Measurements from ENCODE around the gene KDM4C. TPM values are rescaled to one million over a fixed set of nuclear protein-coding genes. Genes with fewer than 3 reads are reported as not detected.

Gene KDM4C
- total RNA-seq, 1 donor, result 50.7 TPM

- H3K27ac ChIP-seq (ENCODE audit: low read depth, low read length), result no peak overlapping the region
- H3K79me2 ChIP-seq (ENCODE audit: insufficient read depth, low read length), result no peaks in the 10 kb centered on the region
- H3K27me3 ChIP-seq (ENCODE audit: insufficient read depth, low read length), result no peaks in the 10 kb centered on the region
- no peaks in the 10 kb centered on the region for H3K36me3 ChIP-seq (ENCODE audit: insufficient read depth, low read length)
- DNase-seq (ENCODE audit: insufficient read length, low spot score, missing footprints), result peak; percentile 49
- H3K4me2 ChIP-seq (ENCODE audit: insufficient read depth, low read length), result no peak overlapping the region
- no peak overlapping the region for H2AFZ ChIP-seq (ENCODE audit: low read length)
- H3K4me3 ChIP-seq (ENCODE audit: insufficient read depth, low read length), result no peak overlapping the region
- H4K20me1 ChIP-seq (ENCODE audit: insufficient read depth, low read length), result no peaks in the 10 kb centered on the region
- H3K9me3 ChIP-seq (ENCODE audit: low read depth, low read length), result no peaks in the 10 kb centered on the region
- no peak for TF ChIP-seq CTCF (IDR thresholded peaks at IDR 0.05; ENCODE audit: extremely low read depth, low read depth, low read length)
- H3K4me1 ChIP-seq (ENCODE audit: insufficient read depth, low read length), result peaks cover 38% of the 10 kb centered on the region
Observed at GRCh38 chr9:6931913-6932312, 174.1 kb downstream of the KDM4C start.

GRCh38 chr9:6936103-6936502, 178.3 kb downstream of the KDM4C start:
- no peak for TF ChIP-seq CTCF (IDR thresholded peaks at IDR 0.05; ENCODE audit: extremely low read depth, low read depth, low read length)
- Histone ChIP-seq H3K4me2 (ENCODE audit: insufficient read depth, low read length) (no peak overlapping the region), H2AFZ (ENCODE audit: low read length) (no peak overlapping the region), H3K4me1 (ENCODE audit: insufficient read depth, low read length) (peaks cover 32% of the 10 kb centered on the region), H3K9me3 (ENCODE audit: low read depth, low read length) (no peaks in the 10 kb centered on the region), H3K27me3 (ENCODE audit: insufficient read depth, low read length) (no peaks in the 10 kb centered on the region), H4K20me1 (ENCODE audit: insufficient read depth, low read length) (peaks cover 4% of the 10 kb centered on the region), H3K27ac (ENCODE audit: low read depth, low read length) (no peak overlapping the region), H3K79me2 (ENCODE audit: insufficient read depth, low read length) (no peaks in the 10 kb centered on the region), H3K4me3 (ENCODE audit: insufficient read depth, low read length) (no peak overlapping the region), H3K36me3 (ENCODE audit: insufficient read depth, low read length) (no peaks in the 10 kb centered on the region)
- DNase-seq (ENCODE audit: insufficient read length, low spot score, missing footprints), result no peak

DNA sequence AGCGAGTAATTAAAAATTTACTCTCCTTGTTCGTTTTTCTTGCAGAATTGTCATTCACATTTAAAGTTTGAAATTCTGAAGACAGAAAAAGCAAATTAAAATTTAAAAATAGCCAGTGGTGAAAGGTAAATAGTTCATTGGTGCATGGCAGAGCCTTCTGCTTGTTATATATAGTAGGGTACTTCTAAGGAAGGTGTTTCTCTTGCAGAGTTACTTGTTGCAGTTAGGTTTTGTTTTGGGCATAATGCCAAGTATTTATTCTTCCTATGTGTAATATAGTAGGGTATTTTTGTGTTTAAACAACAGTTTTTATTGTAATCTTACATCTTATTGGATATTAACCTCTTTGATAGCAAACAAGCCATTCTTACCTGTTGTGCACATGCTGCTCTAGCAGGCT, 179.4 kb downstream of the KDM4C start:
- Histone ChIP-seq H3K9me3 (ENCODE audit: low read depth, low read length) (no peaks in the 10 kb centered on the region), H2AFZ (ENCODE audit: low read length) (no peak overlapping the region), H3K79me2 (ENCODE audit: insufficient read depth, low read length) (no peaks in the 10 kb centered on the region), H3K27ac (ENCODE audit: low read depth, low read length) (no peak overlapping the region), H3K4me2 (ENCODE audit: insufficient read depth, low read length) (no peak overlapping the region), H3K27me3 (ENCODE audit: insufficient read depth, low read length) (no peaks in the 10 kb centered on the region), H3K36me3 (ENCODE audit: insufficient read depth, low read length) (no peaks in the 10 kb centered on the region), H3K4me1 (ENCODE audit: insufficient read depth, low read length) (peaks cover 21% of the 10 kb centered on the region), H4K20me1 (ENCODE audit: insufficient read depth, low read length) (peaks cover 4% of the 10 kb centered on the region), H3K4me3 (ENCODE audit: insufficient read depth, low read length) (no peak overlapping the region)
- no peak for DNase-seq (ENCODE audit: insufficient read length, low spot score, missing footprints)
- TF ChIP-seq CTCF (IDR thresholded peaks at IDR 0.05; ENCODE audit: extremely low read depth, low read depth, low read length), result no peak

- Histone ChIP-seq H3K9me3 (ENCODE audit: low read depth, low read length) (no peaks in the 10 kb centered on the region), H3K27me3 (ENCODE audit: insufficient read depth, low read length) (no peaks in the 10 kb centered on the region), H2AFZ (ENCODE audit: low read length) (no peak overlapping the region), H4K20me1 (ENCODE audit: insufficient read depth, low read length) (peaks cover 4% of the 10 kb centered on the region), H3K36me3 (ENCODE audit: insufficient read depth, low read length) (no peaks in the 10 kb centered on the region), H3K4me1 (ENCODE audit: insufficient read depth, low read length) (peaks cover 11% of the 10 kb centered on the region), H3K4me3 (ENCODE audit: insufficient read depth, low read length) (no peak overlapping the region), H3K4me2 (ENCODE audit: insufficient read depth, low read length) (peak overlapping the region; percentile 63), H3K27ac (ENCODE audit: low read depth, low read length) (peak overlapping the region; percentile 38), H3K79me2 (ENCODE audit: insufficient read depth, low read length) (no peaks in the 10 kb centered on the region)
- peak; percentile 73 for DNase-seq (ENCODE audit: insufficient read length, low spot score, missing footprints)
- TF ChIP-seq CTCF (IDR thresholded peaks at IDR 0.05; ENCODE audit: extremely low read depth, low read depth, low read length), result no peak
Observed at GRCh38 chr9:6938447-6938846, 180.7 kb downstream of the KDM4C start.

Measured in osteoblast (primary cell).